Vagina (tissue), 2 donors: ENCODE measurements around the gene ANKS1B. TPM values are rescaled to one million over a fixed set of nuclear protein-coding genes. Genes with fewer than 3 reads are reported as not detected.

Source experiments
- DNase-seq, 2 donors: peaks; one replicate each; pipeline ENCODE4 v3.0.0-alpha.2; 2017; ENCODE audit errors: extremely low spot score in 2 of 2
- H3K27ac ChIP-seq: fragments of 200-600 bp; sonication (generic); one replicate; pipeline ENCODE4 v1.5.1; 2019
- H3K27me3 ChIP-seq: fragments of 200-600 bp; sonication (generic); one replicate; pipeline ENCODE4 v1.5.1; 2019
- H3K36me3 ChIP-seq, 2 donors: fragments of 200-600 bp; sonication (generic); one replicate each; pipeline ENCODE4 v1.5.1; 2017 to 2019
- H3K4me1 ChIP-seq: fragments of 200-600 bp; sonication (generic); one replicate; pipeline ENCODE4 v1.5.1; 2019
- H3K4me3 ChIP-seq, 2 donors: fragments of 200-600 bp; sonication (generic); 1 replicate in 1 of 2; 2 replicates in 1 of 2; pipeline ENCODE4 v1.5.1; 2016 to 2019
- H3K9me3 ChIP-seq: fragments of 200-600 bp; sonication (generic); one replicate; pipeline ENCODE4 v1.5.1; 2019
- CTCF ChIP-seq, 3 experiments: fragments of 450-650 bp in 2 of 3; fragments of 200-600 bp in 1 of 3; sonication (generic) in 1 of 3; IDR thresholded peaks; one replicate each; pipeline ENCODE4 v1.5.1; 2017 to 2019; ENCODE audit warnings: antibody characterized with exemption in 3 of 3, mild to moderate bottlenecking in 2 of 3, moderate library complexity in 2 of 3
- POLR2A ChIP-seq, 2 donors: fragments of 450-650 bp; IDR thresholded peaks; one replicate each; pipeline ENCODE4 v1.6.1; 2017; ENCODE audit warnings: antibody characterized with exemption in 2 of 2, mild to moderate bottlenecking in 2 of 2, moderate library complexity in 2 of 2
- POLR2AphosphoS5 ChIP-seq, 2 donors: sonication (generic); formaldehyde crosslinking; IDR thresholded peaks; one replicate each; pipeline ENCODE4 v1.9.0; 2017; ENCODE audit warnings: antibody characterized with exemption in 2 of 2, mild to moderate bottlenecking in 2 of 2, low read depth in 1 of 2; ENCODE audit not compliant: insufficient read depth in 1 of 2
- intact Hi-C: fragments of 100-400 bp; cut with DNase I; formaldehyde crosslinking; loops from one replicate; pipeline ENCODE4 v1.15.1; 2023
- total RNA-seq: library from RNA; depleted of rRNA; stranded (reverse); fragments of >200 nt; gene quantifications from one replicate; pipeline ENCODE4 v1.2.3, GENCODE V29; 2016

The ANKS1B gene
- total RNA-seq, 1 donor from 2014 or later, result 11.5 TPM

- Histone ChIP-seq H3K4me1 (no peaks in the 10 kb centered on the region), H3K27me3 (no peaks in the 10 kb centered on the region), H3K4me3 (no peak overlapping the region), H3K9me3 (no peaks in the 10 kb centered on the region), H3K27ac (no peak overlapping the region), H3K36me3 (no peaks in the 10 kb centered on the region)
- intact Hi-C loops, result no loop called here
- TF ChIP-seq POLR2AphosphoS5 (IDR thresholded peaks at IDR 0.05; ENCODE audit: insufficient read depth in 1 of 2, low read depth in 1 of 2) (no peak), POLR2A (IDR thresholded peaks at IDR 0.05) (no peak), CTCF (IDR thresholded peaks at IDR 0.05) (no peak)
- DNase-seq, result no peak
Observed at GRCh38 chr12:99271071-99271470, 713.7 kb downstream of the ANKS1B start.

GRCh38 chr12:99267038-99267437 lies 717.7 kb downstream of the ANKS1B start:
- Histone ChIP-seq H3K9me3 (no peaks in the 10 kb centered on the region), H3K27me3 (no peaks in the 10 kb centered on the region), H3K4me1 (no peaks in the 10 kb centered on the region), H3K4me3 (no peak overlapping the region), H3K27ac (no peak overlapping the region), H3K36me3 (no peaks in the 10 kb centered on the region)
- TF ChIP-seq POLR2A (IDR thresholded peaks at IDR 0.05), result no peak
- no peak for TF ChIP-seq CTCF (IDR thresholded peaks at IDR 0.05)
- TF ChIP-seq POLR2AphosphoS5 (IDR thresholded peaks at IDR 0.05; ENCODE audit: insufficient read depth in 1 of 2, low read depth in 1 of 2), result no peak
- no peak for DNase-seq
- intact Hi-C loops, result no loop called here

GRCh38 chr12:99265648-99266047 lies 719.1 kb downstream of the ANKS1B start:
- intact Hi-C loops, result no loop called here
- TF ChIP-seq CTCF (IDR thresholded peaks at IDR 0.05) (no peak), POLR2AphosphoS5 (IDR thresholded peaks at IDR 0.05; ENCODE audit: insufficient read depth in 1 of 2, low read depth in 1 of 2) (no peak), POLR2A (IDR thresholded peaks at IDR 0.05) (no peak)
- Histone ChIP-seq H3K27ac (no peak overlapping the region), H3K27me3 (no peaks in the 10 kb centered on the region), H3K4me3 (no peak overlapping the region), H3K9me3 (no peaks in the 10 kb centered on the region), H3K36me3 (no peaks in the 10 kb centered on the region), H3K4me1 (no peaks in the 10 kb centered on the region)
- no peak for DNase-seq

- H3K9me3 ChIP-seq, result no peaks in the 10 kb centered on the region
- DNase-seq, result no peak
- intact Hi-C loops, result no loop called here
- H3K27me3 ChIP-seq, result no peaks in the 10 kb centered on the region
- H3K36me3 ChIP-seq, result no peaks in the 10 kb centered on the region
- H3K4me3 ChIP-seq, result no peak overlapping the region
- H3K4me1 ChIP-seq, result peaks cover 10% of the 10 kb centered on the region
- TF ChIP-seq POLR2A (IDR thresholded peaks at IDR 0.05) (no peak), CTCF (IDR thresholded peaks at IDR 0.05) (no peak), POLR2AphosphoS5 (IDR thresholded peaks at IDR 0.05; ENCODE audit: insufficient read depth in 1 of 2, low read depth in 1 of 2) (no peak)
- H3K27ac ChIP-seq, result no peak overlapping the region
Observed at GRCh38 chr12:99261256-99261655, 723.5 kb downstream of the ANKS1B start.

- no peak for TF ChIP-seq POLR2A (IDR thresholded peaks at IDR 0.05)
- TF ChIP-seq CTCF (IDR thresholded peaks at IDR 0.05), result no peak
- H3K27me3 ChIP-seq, result no peaks in the 10 kb centered on the region
- no peak overlapping the region for H3K27ac ChIP-seq
- H3K36me3 ChIP-seq, result no peaks in the 10 kb centered on the region
- intact Hi-C loops, result no loop called here
- H3K4me3 ChIP-seq, result no peak overlapping the region
- peaks cover 10% of the 10 kb centered on the region for H3K4me1 ChIP-seq
- no peaks in the 10 kb centered on the region for H3K9me3 ChIP-seq
- no peak for DNase-seq
Observed at GRCh38 chr12:99260456-99260996, 724.2 kb downstream of the ANKS1B start.
